Activated naive CD8-positive, alpha-beta T cell treated with anti-CD3 and anti-CD28 coated beads, Interleukin-2, amount 50 U/mL, for 16 hours (primary cell): Measurements from ENCODE around the gene C22orf15.

Source experiments
- DNase-seq: peaks from one replicate; pipeline ENCODE4 v3.0.0-alpha.2; 2020; ENCODE audit warnings: low read depth, low spot score

Gene C22orf15

GRCh38 chr22:23750714-23751440, 11.9 kb upstream of the C22orf15 start, which contains the start of gene ZNF70:
Gene ZNF70 (minus strand): TSS chr22:23751112. CDS start chr22:23745140, 5,972 bp downstream.
- DNase-seq, result peak; percentile 75

- no peak for DNase-seq
Measured at GRCh38 chr22:23751441-23751996, 11.3 kb upstream of the C22orf15 start.

DNA sequence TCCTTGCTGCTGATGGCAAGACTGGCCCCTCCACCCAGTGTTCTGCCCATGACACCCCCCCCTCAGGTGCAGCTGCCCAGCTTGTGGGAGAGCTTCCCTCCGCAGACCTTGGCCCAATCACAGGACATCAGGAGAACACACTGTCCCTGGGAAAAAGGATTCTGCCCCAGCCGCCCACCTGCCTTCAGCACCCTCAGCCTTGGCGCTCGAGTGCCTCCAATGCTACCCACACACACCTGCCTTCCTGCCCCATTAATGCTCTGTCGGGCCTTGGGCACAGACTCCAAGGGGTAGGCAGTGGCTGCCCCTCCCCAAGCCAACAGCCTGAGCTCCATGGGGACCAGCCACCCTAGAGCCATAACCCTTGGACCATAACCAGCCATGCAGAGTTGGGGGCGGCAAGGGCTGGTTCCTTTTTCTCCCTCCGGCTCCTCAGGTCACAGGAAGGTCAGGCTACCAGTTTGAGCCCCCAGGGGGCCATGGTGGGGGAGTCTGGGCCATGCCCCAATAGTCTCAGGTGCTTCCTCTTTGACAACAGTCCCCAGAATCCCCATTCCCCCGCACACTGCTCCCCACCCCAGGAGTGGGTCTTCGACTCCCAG, 10.6 kb upstream of the C22orf15 start:
- DNase-seq, result no peak

- DNase-seq, result no peak
Measured at GRCh38 chr22:23752750-23753149, 10.0 kb upstream of the C22orf15 start.

DNA sequence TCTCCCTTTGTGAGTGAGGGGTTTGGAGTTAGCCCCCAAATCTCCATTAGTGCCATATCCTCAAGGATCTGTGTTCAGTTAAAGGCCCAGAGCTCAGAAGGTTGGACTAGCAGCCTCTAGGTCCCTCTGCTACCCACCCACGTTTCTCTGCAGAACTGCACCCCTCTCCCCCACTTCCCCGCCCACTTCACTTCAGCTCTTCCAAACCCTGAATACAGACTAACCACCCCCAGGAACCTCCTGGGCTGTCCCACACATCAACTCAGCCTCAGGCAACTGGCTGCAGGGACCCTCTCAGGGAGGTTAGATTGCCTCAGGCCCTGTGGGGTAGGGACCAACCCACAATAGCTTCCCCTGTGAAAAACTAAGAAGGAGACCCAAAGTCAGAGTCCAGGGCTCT, 9.4 kb upstream of the C22orf15 start:
- no peak for DNase-seq

GRCh38 chr22:23754220-23754919, 8.4 kb upstream of the C22orf15 start, which contains the start of gene VPREB3:
Gene VPREB3 (minus strand): TSS chr22:23754425. CDS start chr22:23754363, 62 bp downstream.
- no peak for DNase-seq

GRCh38 chr22:23754980-23755636, 7.7 kb upstream of the C22orf15 start:
- DNase-seq, result no peak

GRCh38 chr22:23755711-23756110, 7.1 kb upstream of the C22orf15 start:
- no peak for DNase-seq

- no peak for DNase-seq
Measured at GRCh38 chr22:23756891-23757290, 5.9 kb upstream of the C22orf15 start.

DNA sequence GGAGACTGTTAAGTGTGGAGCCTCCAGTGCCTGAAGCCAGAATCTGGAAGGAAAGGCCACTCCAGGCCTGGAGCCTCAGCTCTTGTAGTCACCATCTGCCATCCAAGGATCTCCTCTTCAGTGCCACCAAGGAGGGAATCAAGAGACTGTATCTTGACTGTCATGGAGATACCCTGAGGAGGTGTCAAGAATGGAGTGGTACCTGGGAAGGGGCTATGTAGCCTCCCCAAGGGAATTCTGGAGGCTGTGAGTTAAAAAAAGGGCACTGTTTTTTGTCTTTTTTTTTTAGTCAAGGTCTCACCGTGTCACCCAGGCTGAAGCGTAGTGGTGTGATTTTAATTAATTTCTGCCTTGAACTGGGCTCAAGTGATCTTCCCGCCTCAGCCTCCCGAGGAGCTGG, 3.2 kb upstream of the C22orf15 start:
- no peak for DNase-seq

GRCh38 chr22:23760056-23760455, 2.7 kb upstream of the C22orf15 start:
- DNase-seq, result no peak

GRCh38 chr22:23763579-23763945, 772 bp downstream of the C22orf15 start:
- no peak for DNase-seq

DNA sequence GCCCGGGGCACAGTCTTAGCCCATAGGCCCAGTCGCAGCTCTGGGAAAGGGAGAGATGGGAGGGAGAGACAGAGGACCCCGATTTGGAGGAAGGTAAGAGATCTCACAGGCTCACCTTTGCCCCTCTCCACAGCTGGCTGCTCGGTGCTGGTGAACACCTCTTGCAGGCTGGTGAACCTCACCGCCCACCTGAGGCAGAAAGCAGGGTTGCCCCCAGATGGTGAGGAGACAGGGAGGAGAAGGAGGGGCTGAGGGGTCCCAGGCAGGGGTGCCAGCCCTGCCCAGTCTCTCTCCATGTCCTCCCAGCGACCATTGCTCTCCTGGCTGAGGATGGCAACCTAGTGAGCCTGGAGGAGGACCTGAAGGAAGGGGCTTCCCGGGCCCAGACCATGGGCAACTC, 1.2 kb downstream of the C22orf15 start:
- no peak for DNase-seq

DNA sequence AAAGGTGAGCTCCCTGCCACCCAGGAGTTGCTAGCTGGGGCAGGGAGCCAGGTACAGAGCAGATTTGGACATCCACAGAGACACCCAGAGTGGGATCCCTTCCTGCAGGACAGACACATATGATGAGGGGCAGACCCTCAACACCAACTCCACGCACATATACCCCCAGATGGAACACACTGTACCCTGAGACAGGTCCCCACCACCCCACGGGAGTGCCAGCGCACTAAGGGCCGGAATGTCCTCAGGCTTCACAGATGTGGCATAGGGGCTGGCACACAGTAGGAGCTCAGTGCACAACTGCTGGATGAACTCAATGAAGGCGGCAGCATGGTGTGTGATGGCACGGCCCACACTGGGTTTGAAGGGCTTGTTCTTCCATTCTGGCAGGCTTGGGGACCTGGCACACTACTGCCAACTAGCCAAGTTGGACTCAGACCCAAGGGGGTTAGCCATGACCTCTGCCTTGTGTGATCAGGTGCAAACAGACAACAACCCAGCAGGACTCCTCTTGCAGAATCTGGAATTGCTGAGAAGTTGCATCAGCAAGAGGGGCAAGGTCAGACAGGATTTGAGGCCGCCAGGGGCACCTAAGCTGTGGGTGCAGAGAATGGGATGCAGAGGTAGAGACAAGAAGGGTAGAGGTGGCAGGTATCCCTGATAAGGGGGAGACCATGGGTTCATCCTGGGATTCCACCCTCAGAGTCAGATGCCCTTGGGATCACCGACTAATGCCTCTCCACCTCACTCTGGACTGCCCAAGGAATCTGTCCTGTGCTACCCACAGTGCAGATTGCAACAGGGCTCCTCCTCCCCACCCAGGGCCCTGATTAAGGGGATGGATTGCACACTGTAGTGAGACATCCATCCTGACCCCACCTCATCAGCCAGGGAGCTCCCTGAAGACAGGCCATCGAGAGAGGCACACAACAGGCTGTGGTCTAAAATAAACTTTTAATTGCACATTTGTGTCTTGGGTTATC, 2.4 kb downstream of the C22orf15 start:
- DNase-seq, result no peak

DNA sequence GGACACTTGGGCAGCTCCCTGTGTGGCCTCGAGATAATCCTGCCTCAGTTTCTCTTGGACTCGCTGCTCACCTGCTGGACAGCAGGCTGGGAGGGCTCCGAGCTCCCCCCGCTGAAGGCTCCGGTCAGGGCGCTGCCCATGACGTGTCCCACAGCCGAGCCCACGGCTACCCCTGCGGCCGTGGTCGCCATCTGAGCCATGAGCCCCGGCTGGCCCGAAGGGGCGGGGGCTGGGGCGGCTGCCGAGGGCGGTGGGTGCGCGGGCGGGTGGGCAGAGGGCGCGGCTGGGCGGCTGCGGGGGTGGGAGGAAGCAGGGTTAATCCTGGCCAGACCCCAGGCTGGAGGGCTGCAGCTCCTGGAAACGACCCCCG, 4.5 kb downstream of the C22orf15 start:
- DNase-seq, result no peak

DNA sequence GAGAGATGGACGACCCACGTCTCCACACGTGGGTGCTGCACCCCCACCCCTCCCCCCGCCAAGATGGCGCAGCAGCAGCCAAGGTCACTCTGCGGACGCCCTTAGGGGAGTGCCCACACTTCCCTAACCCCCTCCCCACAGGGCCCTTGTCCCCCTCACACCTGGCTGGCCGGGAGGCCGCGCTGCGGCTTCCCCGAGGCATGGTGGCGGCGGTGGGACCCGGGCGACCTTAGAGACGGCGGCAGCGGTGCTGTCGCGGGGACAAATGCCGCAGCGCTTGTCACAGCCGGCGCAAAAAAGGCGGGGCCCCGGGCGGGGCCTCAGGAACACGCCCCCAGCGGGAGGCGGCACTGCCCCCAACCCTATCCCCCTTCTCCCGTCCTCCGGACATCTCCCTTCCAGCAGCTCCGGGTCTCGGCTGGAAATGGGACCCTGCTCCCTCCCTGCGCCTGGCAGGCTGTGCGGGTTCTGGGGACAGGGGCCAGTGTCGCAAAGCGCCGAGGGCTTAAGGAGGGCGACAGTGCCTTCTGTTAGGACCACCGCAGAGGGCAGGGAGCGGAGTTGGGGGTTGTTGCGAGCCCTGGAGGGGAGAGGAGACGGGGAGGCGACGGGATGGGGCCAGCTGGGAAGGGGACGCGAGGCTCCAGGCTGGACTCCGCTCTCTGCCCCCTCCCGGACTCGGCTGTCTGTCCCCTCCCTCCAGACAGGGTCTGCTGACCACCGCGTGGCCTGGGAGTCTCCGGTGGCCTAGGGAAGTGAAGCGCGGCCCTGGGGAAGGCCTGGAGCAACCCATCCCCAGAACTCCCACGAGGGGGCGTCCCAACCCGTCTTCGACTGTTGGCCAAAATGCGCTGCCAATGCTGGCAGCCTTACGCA, 5.1 kb downstream of the C22orf15 start, which contains the start of gene CHCHD10:
Gene CHCHD10 (minus strand): TSS at position 300 of the 876 bp plus-strand sequence. CDS start 98 bp downstream, at position 202.
- DNase-seq, result peak; percentile 58

DNA sequence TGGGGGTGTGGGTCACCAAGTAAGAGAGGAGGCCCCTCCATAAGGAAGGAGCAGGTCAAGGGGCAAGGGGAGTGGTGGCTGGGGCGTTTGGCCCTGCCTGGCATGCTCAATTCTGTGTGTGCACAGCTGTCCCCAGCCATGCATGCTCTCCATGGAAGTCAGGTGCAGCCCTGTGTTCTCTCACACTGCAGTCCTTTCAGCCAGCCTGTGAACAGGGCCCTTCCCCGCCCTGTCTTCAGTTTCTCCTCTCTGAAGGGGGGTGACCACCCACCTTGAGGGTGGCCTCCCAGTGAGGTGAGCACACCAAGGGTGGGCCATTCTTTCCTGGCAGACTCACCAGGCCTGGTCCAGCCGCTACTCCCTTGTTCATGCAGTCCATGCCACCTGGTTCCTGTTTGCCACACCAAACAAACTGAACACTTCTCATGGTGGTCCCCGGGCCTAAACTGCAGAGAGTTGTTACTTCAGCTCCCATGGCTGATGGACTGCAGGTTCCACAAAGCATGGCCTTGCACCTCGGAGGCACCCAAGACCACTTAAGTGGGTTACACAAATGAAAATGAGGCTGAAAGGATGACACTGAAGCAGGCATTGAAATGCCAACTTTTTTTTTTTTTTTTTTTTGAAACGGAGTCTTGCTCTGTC, 6.7 kb downstream of the C22orf15 start:
- DNase-seq, result no peak

GRCh38 chr22:23772315-23772648, 9.5 kb downstream of the C22orf15 start:
- DNase-seq, result no peak
